Right lobe of liver (tissue), 6 donors: ENCODE data around the gene HCAR2. TPM values are rescaled to one million over a fixed set of nuclear protein-coding genes. Genes with fewer than 3 reads are reported as not detected.
"Not testable (repeated sequence)": the region's sequence is repeated elsewhere in the genome, so short reads cannot be mapped to it uniquely, and the experiment has no call there.

Experiments
- ATAC-seq, 4 donors: fragments of 200-7000 bp; cut with Tn5 transposase; one replicate each; pipeline ENCODE4 v1.9.1; 2020; ENCODE audit warnings: mild to moderate bottlenecking in 4 of 4, moderate library complexity in 4 of 4
- DNase-seq, 3 donors: peaks; one replicate each; pipeline ENCODE4 v3.0.0-alpha.2; 2020
- H3K27ac ChIP-seq, 3 donors: fragments of 200-600 bp; one replicate each; pipeline ENCODE4 v1.8.0; 2022
- H3K27me3 ChIP-seq, 2 donors: fragments of 200-600 bp; one replicate each; pipeline ENCODE4 v1.8.0; 2022
- H3K36me3 ChIP-seq, 4 donors: fragments of 200-600 bp; sonication (generic) in 1 of 4; one replicate each; pipeline versions ENCODE4 v1.5.1 to v1.8.0; 2017 to 2022; ENCODE audit warnings: control low read depth in 1 of 4
- H3K4me1 ChIP-seq, 4 donors: fragments of 200-600 bp; sonication (generic) in 1 of 4; one replicate each; pipeline versions ENCODE4 v1.5.1 to v1.8.0; 2017 to 2022; ENCODE audit warnings: control low read depth in 1 of 4
- H3K4me3 ChIP-seq, 3 donors: fragments of 200-600 bp; one replicate each; pipeline ENCODE4 v1.8.0; 2022
- H3K9me3 ChIP-seq, 4 donors: fragments of 200-600 bp; sonication (generic) in 1 of 4; one replicate each; pipeline versions ENCODE4 v1.5.1 to v1.8.0; 2017 to 2022; ENCODE audit warnings: control low read depth in 1 of 4
- CTCF ChIP-seq, 4 donors: fragments of 200-600 bp in 3 of 4; fragments of 450-650 bp in 1 of 4; IDR thresholded peaks; one replicate each; pipeline versions ENCODE4 v1.5.1 to v1.8.0; 2016 to 2022; ENCODE audit warnings: antibody characterized with exemption in 4 of 4, mild to moderate bottlenecking in 2 of 4
- POLR2A ChIP-seq: fragments of 450-650 bp; IDR thresholded peaks from one replicate; pipeline ENCODE4 v1.6.1; 2017; ENCODE audit warnings: antibody characterized with exemption, mild to moderate bottlenecking
- WGBS: methylation state at CpG from one replicate; pipeline ENCODE4 v1.1.6; 2018; ENCODE audit warnings: low coverage, low lambda C conversion rate; ENCODE audit not compliant: insufficient coverage; ENCODE audit errors: missing lambda C conversion rate; 5-methylcytosine and 5-hydroxymethylcytosine counted together
- intact Hi-C, 2 donors: fragments of 100-400 bp; cut with DNase I; formaldehyde crosslinking; loops; one replicate each; pipeline versions ENCODE4 v1.11.2 to v1.14.1; 2022
- total RNA-seq, 6 experiments: library from RNA; depleted of rRNA in 2 of 6; stranded (reverse); fragments of >200 nt in 2 of 6; fragmentation: NEBNext Ultra II Directional in 3 of 6; extraction: Animal tissue kit (Norgen Biotek cat#: 25700) in 3 of 6; gene quantifications; one replicate each; pipeline versions ENCODE4 v1.1.0 to v1.2.4, GENCODE V29; 2016 to 2023
- donor health status: DM: no; HTN: yes; CAD: no.
- donor health status: DM: no; HTN: no; CAD: no.
- donor health status: DM: no; HTN: no; CAD: no.
- donor health status: DM: no; HTN: yes; CAD: no.
- donor health status: DM: no; HTN: yes; CAD: no.

Gene HCAR2
- total RNA-seq, 6 experiments from 2014 or later = 0.14 to 4.5 (median 0.41) TPM; not detected in 2

- ATAC-seq = peak in 3 of 4 donors; percentile 25 to 61 (median 51)
- Histone ChIP-seq H3K9me3 (no peaks in the 10 kb centered on the region), H3K4me3 (no peak overlapping the region), H3K27me3 (no peaks in the 10 kb centered on the region), H3K4me1 (peaks cover 0 to 6% (median 0%) of the 10 kb centered on the region in 4 donors), H3K36me3 (no peaks in the 10 kb centered on the region), H3K27ac (no peak overlapping the region)
- intact Hi-C loops = no loop called here
- TF ChIP-seq CTCF (IDR thresholded peaks at IDR 0.05) = no peak
- no peak for TF ChIP-seq POLR2A
- DNase-seq = no peak
- WGBS = 38% methylated on average over 5 of the region's 5 CpGs
These were observed 18.8 kb downstream of the HCAR2 start for GRCh38 chr12:122684297-122684813.

DNA sequence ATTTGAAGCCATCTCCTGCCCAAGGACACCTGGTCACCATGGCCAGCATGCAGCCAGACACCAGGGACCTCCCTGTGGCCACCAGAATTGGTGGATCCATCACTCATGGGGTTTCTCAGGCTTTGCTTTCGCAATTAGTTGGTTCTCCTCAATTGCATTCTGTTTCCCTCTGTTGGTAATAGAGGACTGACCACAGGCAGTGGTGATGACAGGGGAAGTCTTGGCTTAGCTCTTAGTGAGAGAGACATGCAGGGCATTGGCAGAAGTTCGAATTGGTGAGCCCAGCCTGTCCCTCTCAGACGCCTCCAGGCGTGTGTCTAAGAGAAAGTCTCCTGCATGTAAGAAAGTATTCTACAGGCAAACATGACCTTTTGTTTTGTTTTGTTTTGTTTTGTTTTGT is 21.3 kb downstream of the HCAR2 start:
- TF ChIP-seq POLR2A (no peak), CTCF (IDR thresholded peaks at IDR 0.05) (no peak)
- ATAC-seq (peak; percentile 49 to 80 (median 57)), DNase-seq (no peak)
- Histone ChIP-seq H3K27me3 (no peaks in the 10 kb centered on the region), H3K36me3 (no peaks in the 10 kb centered on the region), H3K9me3 (no peaks in the 10 kb centered on the region), H3K4me3 (no peak overlapping the region), H3K4me1 (peaks cover 0 to 6% (median 0%) of the 10 kb centered on the region in 4 donors), H3K27ac (no peak overlapping the region)
- WGBS = 48% methylated on average over 3 of the region's 4 CpGs
- intact Hi-C loops = no loop called here

GRCh38 chr12:122680989-122681388 is 22.2 kb downstream of the HCAR2 start:
- ATAC-seq, DNase-seq, H3K4me3 ChIP-seq, H3K27me3 ChIP-seq, H3K27ac ChIP-seq, H3K36me3 ChIP-seq, intact Hi-C loops, H3K4me1 ChIP-seq, H3K9me3 ChIP-seq: not testable (repeated sequence)
- 48% methylated on average over 2 of the region's 6 CpGs for WGBS

DNA sequence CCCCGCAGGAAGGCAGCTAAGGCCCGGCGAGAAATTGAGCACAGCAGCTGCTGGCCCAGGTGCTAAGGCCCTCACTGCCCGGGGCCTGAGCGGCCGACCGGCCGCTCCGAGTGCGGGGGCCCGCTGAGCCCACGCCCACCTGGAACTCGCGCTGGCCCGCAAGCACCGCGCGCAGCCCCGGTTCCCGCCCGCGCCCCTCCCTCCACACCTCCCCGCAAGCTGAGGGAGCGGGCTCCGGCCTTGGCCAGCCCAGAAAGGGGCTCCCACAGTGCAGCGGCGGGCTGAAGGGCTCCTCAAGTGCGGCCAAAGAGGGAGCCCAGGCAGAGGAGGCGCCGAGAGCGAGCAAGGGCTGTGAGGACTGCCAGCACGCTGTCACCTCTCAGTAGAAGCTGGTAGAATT is 26.4 kb downstream of the HCAR2 start:
- WGBS = 100% methylated on average over 1 of the region's 32 CpGs
- not testable (repeated sequence) for DNase-seq, ATAC-seq

DNA sequence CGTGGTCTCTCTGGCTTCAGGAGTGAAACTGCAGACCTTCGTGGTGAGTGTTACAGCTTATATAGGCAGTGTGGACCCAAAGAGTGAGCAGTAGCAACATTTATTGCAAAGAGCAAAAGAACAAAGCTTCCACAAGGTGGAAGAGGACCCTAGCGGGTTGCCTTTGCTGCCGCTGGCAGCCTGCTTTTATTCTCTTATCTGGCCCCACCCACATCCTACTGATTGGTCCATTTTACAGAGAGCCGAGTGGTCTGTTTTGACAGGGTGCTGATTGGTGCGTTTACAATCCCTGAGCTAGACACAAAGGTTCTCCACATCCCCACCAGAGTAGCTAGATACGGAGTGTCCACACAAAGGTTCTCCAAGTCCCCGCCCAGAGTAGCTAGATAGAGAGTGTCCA is 27.1 kb downstream of the HCAR2 start:
- intact Hi-C loops, H3K36me3 ChIP-seq, DNase-seq, H3K27me3 ChIP-seq, H3K27ac ChIP-seq, ATAC-seq, H3K9me3 ChIP-seq, H3K4me1 ChIP-seq, H3K4me3 ChIP-seq: not testable (repeated sequence)
- WGBS = 90% methylated on average over 6 of the region's 8 CpGs

More for the DNA sequence above, 26.4 kb downstream of the HCAR2 start:
- H3K36me3 ChIP-seq, H3K9me3 ChIP-seq, H3K4me3 ChIP-seq, H3K27ac ChIP-seq, intact Hi-C loops, H3K27me3 ChIP-seq, H3K4me1 ChIP-seq: not testable (repeated sequence)

DNA sequence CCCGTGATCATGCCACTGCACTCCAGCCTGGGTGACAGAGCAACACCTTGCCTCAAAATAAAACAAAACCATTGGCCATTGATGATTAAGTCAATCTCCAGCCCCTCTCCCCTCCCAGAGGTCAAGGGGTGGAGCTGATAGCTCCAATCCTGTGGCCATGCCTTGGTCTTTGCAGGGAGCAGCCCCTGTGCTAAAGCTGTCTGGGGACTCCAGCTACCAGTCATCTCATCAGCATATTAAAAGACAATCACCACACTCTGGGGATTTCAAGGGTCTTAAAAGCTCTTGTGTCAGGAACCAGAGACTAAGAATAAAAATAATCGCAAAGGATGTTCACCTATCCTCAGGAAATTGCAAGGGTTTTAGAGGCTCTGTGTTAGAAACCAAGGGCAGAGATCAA is 30.6 kb downstream of the HCAR2 start:
- no peak for TF ChIP-seq POLR2A
- TF ChIP-seq CTCF (IDR thresholded peaks at IDR 0.05) = no peak
- Histone ChIP-seq H3K4me1 (no peaks in the 10 kb centered on the region), H3K9me3 (no peaks in the 10 kb centered on the region), H3K27ac (no peak overlapping the region), H3K4me3 (no peak overlapping the region), H3K36me3 (no peaks in the 10 kb centered on the region), H3K27me3 (no peaks in the 10 kb centered on the region)
- DNase-seq = no peak
- WGBS = no CpG with 5 or more reads among the region's 2 CpGs
- ATAC-seq = no peak
- intact Hi-C loops = no loop called here
